ENCODE results near the gene FOXP1. TPM values are rescaled to one million over a fixed set of nuclear protein-coding genes. Genes with fewer than 3 reads are reported as not detected.

Gene FOXP1
- total and polyA plus RNA-seq, 2 of the 8 experiments (the other 6 are each of a cell fraction or from before 2014, with no cell fraction given), result 13.9 to 25.4 TPM

DNA sequence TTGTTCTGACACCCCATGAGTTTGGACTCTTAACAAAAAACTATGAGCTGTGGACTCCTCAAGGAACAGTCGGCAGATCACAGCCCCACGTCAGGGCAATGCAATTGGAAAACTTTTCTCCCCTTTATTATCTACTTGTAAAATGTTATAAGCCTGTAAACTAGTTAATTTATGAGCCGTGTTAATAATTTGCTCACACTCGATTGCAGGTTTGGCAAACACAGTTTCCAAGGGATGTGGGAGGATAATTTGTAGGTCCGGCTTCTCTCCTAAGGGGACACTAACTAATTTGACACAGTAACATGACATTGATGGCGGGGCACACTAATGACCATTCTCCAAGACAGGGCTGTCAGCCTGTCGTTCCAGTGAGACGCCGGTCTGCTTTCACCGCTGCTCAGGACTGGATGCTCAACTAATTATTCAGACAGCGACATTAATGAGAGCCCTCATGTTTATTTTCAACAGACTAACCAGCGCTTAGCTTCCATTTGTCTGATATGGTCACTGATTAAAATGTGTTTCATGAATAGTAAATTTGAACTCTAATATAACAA lies 222.1 kb downstream of the FOXP1 start:
- Histone ChIP-seq H3K36me3 (ENCODE audit: control insufficient read depth in 2 of 4, insufficient read depth in 4 of 4, low read length in 3 of 4) (no peaks in the 10 kb centered on the region), H4K8ac (ENCODE audit: extremely low read depth, insufficient read depth, low read length) (no peak overlapping the region), H3K9ac (replicated peaks in 1 of 4; ENCODE audit: extremely low read depth in 1 of 4, low read depth in 3 of 4, low read length in 3 of 4) (no peak overlapping the region), H3K4me3 (ENCODE audit: extremely low read depth in 1 of 4, insufficient read depth in 2 of 4, low read depth in 3 of 4, low read length in 4 of 4) (no peak overlapping the region), H3K9me3 (ENCODE audit: insufficient read depth in 2 of 2, low read depth in 1 of 2, low read length in 1 of 2) (no peaks in the 10 kb centered on the region), H3K79me1 (ENCODE audit: low read depth, low read length) (no peaks in the 10 kb centered on the region), H2BK20ac (ENCODE audit: low read length) (no peak overlapping the region), H3K4me2 (ENCODE audit: insufficient read depth in 1 of 2, low read depth in 2 of 2, low read length in 2 of 2) (no peak overlapping the region), H2BK120ac (replicated peaks; ENCODE audit: low read depth, low read length) (no peak overlapping the region), H4K20me1 (replicated peaks in 1 of 2; ENCODE audit: control insufficient read depth in 1 of 2, insufficient read depth in 2 of 2, low read length in 2 of 2) (no peaks in the 10 kb centered on the region), H2BK15ac (ENCODE audit: low read length) (no peak overlapping the region), H3K23ac (ENCODE audit: insufficient read length) (no peak overlapping the region), H3K79me2 (ENCODE audit: control insufficient read depth in 1 of 2, insufficient read depth in 2 of 2, low read length in 2 of 2) (no peaks in the 10 kb centered on the region), H4K5ac (ENCODE audit: insufficient read length, low read depth, low read length) (no peak overlapping the region), H3K14ac (ENCODE audit: insufficient read length) (no peak overlapping the region), H3K18ac (ENCODE audit: extremely low read depth, low read length) (no peak overlapping the region), H3K4me1 (replicated peaks in 1 of 4; ENCODE audit: control insufficient read depth in 3 of 4, insufficient read depth in 4 of 4, low read length in 3 of 4) (no peaks in the 10 kb centered on the region), H3K27me3 (replicated peaks in 1 of 4; ENCODE audit: control insufficient read depth in 3 of 4, extremely low read depth in 1 of 4, insufficient read depth in 3 of 4, low read length in 3 of 4) (no peaks in the 10 kb centered on the region), H2BK12ac (ENCODE audit: low read depth, low read length) (no peak overlapping the region), H2BK5ac (ENCODE audit: low read depth, low read length) (no peak overlapping the region), H3K4ac (replicated peaks; ENCODE audit: insufficient read length, low read depth, low read length) (no peak overlapping the region), H3K56ac (replicated peaks; ENCODE audit: insufficient read length, low read depth, low read length) (no peak overlapping the region), H3K23me2 (ENCODE audit: low read depth, low read length) (no peaks in the 10 kb centered on the region), H2AK5ac (ENCODE audit: low read depth, low read length) (no peak overlapping the region), H4K91ac (replicated peaks; ENCODE audit: insufficient read length, low read length) (no peak overlapping the region), H2AFZ (ENCODE audit: low read length) (no peak overlapping the region), H3K27ac (ENCODE audit: low read depth, low read length) (no peak overlapping the region)
- WGBS, 2 experiments (ENCODE audit: extremely low coverage in 1 of 2, insufficient coverage in 1 of 2, insufficient read length in 1 of 2, insufficient replicate concordance in 2 of 2, low coverage in 1 of 2, low lambda C conversion rate in 2 of 2, missing lambda C conversion rate in 1 of 2), result 95% methylated on average over 12 of the region's 12 CpGs; no CpG with 5 or more reads in 1 of the 2 experiments
- POLR2A ChIA-PET (ENCODE audit: partially characterized antibody), result no interaction called here
- FAIRE-seq, result no peak
- CTCF ChIA-PET (ENCODE audit: partially characterized antibody), result interaction anchor here (1.0 kb wide), 1 partner anchor 498 kb away, joined by 3 read pairs; no protein-coding TSS in a partner anchor
- DNase-seq (ENCODE audit: low read depth in 1 of 2, low spot score in 2 of 2), result no peak
- TF ChIP-seq CEBPB (IDR thresholded peaks at IDR 0.05; ENCODE audit: low read depth, low read length), result no peak
- TF ChIP-seq KDM1A (IDR thresholded peaks at IDR 0.05; ENCODE audit: borderline replicate concordance, low read length), result no peak
- TF ChIP-seq JUN (IDR thresholded peaks at IDR 0.05; ENCODE audit: low read depth, low read length), result no peak
- no peak for TF ChIP-seq BCL11A (IDR thresholded peaks at IDR 0.05; ENCODE audit: low read depth in 2 of 2, low read length in 2 of 2)
- no peak for TF ChIP-seq CHD2 (IDR thresholded peaks at IDR 0.05; ENCODE audit: low read length)
- no peak for TF ChIP-seq CBX8 (IDR thresholded peaks at IDR 0.05; ENCODE audit: borderline replicate concordance, low read depth, low read length)
- no peak for TF ChIP-seq CTBP2 (IDR thresholded peaks at IDR 0.05; ENCODE audit: borderline replicate concordance, insufficient read depth, insufficient read length, low read length)
- no peak for TF ChIP-seq CREB1 (IDR thresholded peaks at IDR 0.05)
- no peak for TF ChIP-seq ATF3 (IDR thresholded peaks at IDR 0.05; ENCODE audit: insufficient read depth, low read depth, low read length)
- no peak for TF ChIP-seq ASH2L (IDR thresholded peaks at IDR 0.05; ENCODE audit: low read length)
- TF ChIP-seq RBBP5 (IDR thresholded peaks at IDR 0.05; ENCODE audit: borderline replicate concordance, low read depth, low read length), result no peak
- no peak for TF ChIP-seq TEAD4 (IDR thresholded peaks at IDR 0.05; ENCODE audit: low read depth, low read length)
- TF ChIP-seq, protein P1, sequence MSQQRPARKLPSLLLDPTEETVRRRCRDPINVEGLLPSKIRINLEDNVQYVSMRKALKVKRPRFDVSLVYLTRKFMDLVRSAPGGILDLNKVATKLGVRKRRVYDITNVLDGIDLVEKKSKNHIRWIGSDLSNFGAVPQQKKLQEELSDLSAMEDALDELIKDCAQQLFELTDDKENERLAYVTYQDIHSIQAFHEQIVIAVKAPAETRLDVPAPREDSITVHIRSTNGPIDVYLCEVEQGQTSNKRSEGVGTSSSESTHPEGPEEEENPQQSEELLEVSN (IDR thresholded peaks at IDR 0.05), result no peak
- no peak for TF ChIP-seq SP2 (IDR thresholded peaks at IDR 0.05; ENCODE audit: low read length)

Measured in H1 (cell line).